Hematopoietic multipotent progenitor cell treated with erythropoietin and hydrocortisone succinate and interleukin-3 and kit ligand, for 4 days (in vitro differentiated cells): ENCODE measurements around the gene MLC1.

ENCODE experiments used
- DNase-seq: peaks from one replicate; pipeline ENCODE4 v3.0.0-alpha.2; 2015

Gene MLC1

GRCh38 chr22:50085211-50085972 is at the start of gene MLC1:
MLC1 (minus strand) TSS chr22:50085426; CDS start chr22:50084902, 524 bp downstream.
- peak; percentile 97 for DNase-seq

GRCh38 chr22:50134481-50134880 is 49.3 kb upstream of the MLC1 start:
- no peak for DNase-seq

- DNase-seq = no peak
Observed at GRCh38 chr22:50131894-50132293, 46.7 kb upstream of the MLC1 start.

GRCh38 chr22:50129121-50129736 is 44.0 kb upstream of the MLC1 start:
- DNase-seq = no peak

- no peak for DNase-seq
Observed at GRCh38 chr22:50125029-50125428, 39.8 kb upstream of the MLC1 start.

GRCh38 chr22:50123119-50123518 is 37.9 kb upstream of the MLC1 start:
- DNase-seq = no peak

GRCh38 chr22:50121202-50121740 is 36.0 kb upstream of the MLC1 start:
- DNase-seq = no peak

GRCh38 chr22:50119768-50120251 is 34.6 kb upstream of the MLC1 start:
- no peak for DNase-seq

GRCh38 chr22:50119169-50119767 is 34.0 kb upstream of the MLC1 start:
- DNase-seq = no peak

GRCh38 chr22:50118557-50119168 is 33.4 kb upstream of the MLC1 start:
- peak; percentile 95 for DNase-seq

GRCh38 chr22:50118129-50118528 is 32.9 kb upstream of the MLC1 start:
- no peak for DNase-seq

- no peak for DNase-seq
Observed at GRCh38 chr22:50117168-50117762, 32.0 kb upstream of the MLC1 start.

GRCh38 chr22:50115693-50116092 is 30.5 kb upstream of the MLC1 start:
- DNase-seq = no peak

GRCh38 chr22:50114221-50115021 is 29.2 kb upstream of the MLC1 start:
- no peak for DNase-seq

GRCh38 chr22:50112151-50113118 is 27.2 kb upstream of the MLC1 start:
- peak; percentile 80 for DNase-seq

- DNase-seq = peak; percentile 27
Observed at GRCh38 chr22:50111056-50111455, 25.8 kb upstream of the MLC1 start.

- DNase-seq = no peak
Observed at GRCh38 chr22:50107529-50107928, 22.3 kb upstream of the MLC1 start.

- DNase-seq = peak; percentile 86
Observed at GRCh38 chr22:50105208-50106100, 20.2 kb upstream of the MLC1 start.

- peak; percentile 71 for DNase-seq
Observed at GRCh38 chr22:50104141-50104544, 18.9 kb upstream of the MLC1 start.

GRCh38 chr22:50102946-50103345 is 17.7 kb upstream of the MLC1 start:
- DNase-seq = peak; percentile 54
